Thyroid gland (tissue), 4 donors: ENCODE results near the gene NRP2.

Experiments used
- POLR2A ChIP-seq, 2 donors: fragments of 450-650 bp; IDR thresholded peaks; one replicate each; pipeline ENCODE4 v1.6.1; 2017; ENCODE audit warnings: antibody characterized with exemption in 2 of 2, mild to moderate bottlenecking in 2 of 2, moderate library complexity in 1 of 2
- TF ChIP-seq, protein P1 (sequence below), 6 experiments: fragments of 200-600 bp in 3 of 6; fragments of 450-650 bp in 3 of 6; sonication (generic) in 3 of 6; IDR thresholded peaks; one replicate each; pipeline ENCODE4 v1.5.1; 2016 to 2019; ENCODE audit warnings: antibody characterized with exemption in 6 of 6, mild to moderate bottlenecking in 2 of 6, inconsistent platforms in 1 of 6, moderate library complexity in 1 of 6

- TF ChIP-seq POLR2A (IDR thresholded peaks at IDR 0.05): no peak
- TF ChIP-seq, protein P1, sequence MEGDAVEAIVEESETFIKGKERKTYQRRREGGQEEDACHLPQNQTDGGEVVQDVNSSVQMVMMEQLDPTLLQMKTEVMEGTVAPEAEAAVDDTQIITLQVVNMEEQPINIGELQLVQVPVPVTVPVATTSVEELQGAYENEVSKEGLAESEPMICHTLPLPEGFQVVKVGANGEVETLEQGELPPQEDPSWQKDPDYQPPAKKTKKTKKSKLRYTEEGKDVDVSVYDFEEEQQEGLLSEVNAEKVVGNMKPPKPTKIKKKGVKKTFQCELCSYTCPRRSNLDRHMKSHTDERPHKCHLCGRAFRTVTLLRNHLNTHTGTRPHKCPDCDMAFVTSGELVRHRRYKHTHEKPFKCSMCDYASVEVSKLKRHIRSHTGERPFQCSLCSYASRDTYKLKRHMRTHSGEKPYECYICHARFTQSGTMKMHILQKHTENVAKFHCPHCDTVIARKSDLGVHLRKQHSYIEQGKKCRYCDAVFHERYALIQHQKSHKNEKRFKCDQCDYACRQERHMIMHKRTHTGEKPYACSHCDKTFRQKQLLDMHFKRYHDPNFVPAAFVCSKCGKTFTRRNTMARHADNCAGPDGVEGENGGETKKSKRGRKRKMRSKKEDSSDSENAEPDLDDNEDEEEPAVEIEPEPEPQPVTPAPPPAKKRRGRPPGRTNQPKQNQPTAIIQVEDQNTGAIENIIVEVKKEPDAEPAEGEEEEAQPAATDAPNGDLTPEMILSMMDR (IDR thresholded peaks at IDR 0.05): no peak
Observed at GRCh38 chr2:205750797-205751196, 68.5 kb downstream of the NRP2 start.
